OCI-LY3 (cell line): Measurements from ENCODE around the gene ARL3.

ENCODE experiments used
- CTCF ChIP-seq: fragments of 200-600, 300-600 bp; sonication (generic); IDR thresholded peaks from 2 replicates; pipeline ENCODE4 v1.5.1; 2014; ENCODE audit warnings: antibody characterized with exemption, low read length, low read depth
- EZH2phosphoT487 ChIP-seq: fragments of 200-600 bp; shearing (Covaris generic); IDR thresholded peaks from 2 replicates; pipeline ENCODE4 v1.6.1; 2018; ENCODE audit warnings: antibody characterized with exemption, mixed run types, low read depth

DNA sequence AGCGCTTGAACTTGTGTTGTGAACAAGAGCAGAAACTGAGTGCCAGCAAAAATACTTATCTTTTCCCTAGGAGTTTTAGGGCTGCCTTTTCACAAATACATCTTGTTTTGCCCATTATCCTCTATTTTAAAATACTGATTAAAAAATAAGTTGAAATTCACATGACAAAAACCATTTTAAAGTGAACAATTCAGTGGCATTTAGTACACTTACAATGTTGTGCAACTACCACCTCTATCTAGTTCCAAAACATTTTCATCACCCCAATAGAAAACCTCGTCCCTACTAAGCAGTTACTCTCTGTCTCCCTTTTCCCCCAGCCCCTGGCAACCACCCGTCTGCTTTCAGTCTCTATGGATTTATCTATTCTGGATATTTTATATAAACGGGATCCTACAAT lies 31.0 kb upstream of the ARL3 start:
- TF ChIP-seq CTCF, result no peak
- no peak for TF ChIP-seq EZH2phosphoT487
